K562 (cell line): Measurements from ENCODE around the gene TMEM191C. TPM values are rescaled to one million over a fixed set of nuclear protein-coding genes. Genes with fewer than 3 reads are reported as not detected.
A peak's percentile ranks its signal among the peaks of the same experiment; 100 is the strongest.

ENCODE experiments used
- CEBPG ChIP-seq, 3 experiments: fragments of 200-800 bp in 1 of 3; sonication (Bioruptor generic) in 1 of 3; sonication (generic) in 1 of 3; formaldehyde crosslinking in 1 of 3; IDR thresholded peaks in 2 of 3; conservative IDR thresholded peaks in 1 of 3; 2 replicates each; pipeline versions ENCODE4 v1.6.1 to v1.8.0; 2016 to 2022; ENCODE audit warnings: missing compliant biosample characterization in 2 of 3, missing genetic modification characterization in 2 of 3, mild to moderate bottlenecking in 1 of 3, missing genetic modification reagents in 1 of 3
- CTCF ChIP-seq, 3 experiments: IDR thresholded peaks in 2 of 3; conservative IDR thresholded peaks in 1 of 3; 2 replicates each; pipeline ENCODE4 v1.5.1; 2011 to 2012; ENCODE audit warnings: low read length in 3 of 3, mild to moderate bottlenecking in 3 of 3, control low read depth in 2 of 3, improper control_type of control experiment in 1 of 3, inconsistent platforms in 1 of 3, low read depth in 1 of 3, mixed read lengths in 1 of 3, moderate library complexity in 1 of 3; ENCODE audit not compliant: insufficient read depth in 2 of 3
- FOS ChIP-seq: IDR thresholded peaks from 3 replicates; pipeline ENCODE4 v1.6.1; 2011; ENCODE audit not compliant: insufficient read length; ENCODE audit errors: extremely low read depth
- HIVEP1 ChIP-seq: fragments of 250-450 bp; sonication (Bioruptor Pico); IDR thresholded peaks from 2 replicates; pipeline ENCODE4 v1.4.0; 2020; ENCODE audit warnings: mild to moderate bottlenecking
- HNRNPH1 ChIP-seq: fragments of 200-400 bp; formaldehyde crosslinking; optimal IDR thresholded peaks from 2 replicates; pipeline ENCODE3; 2017; ENCODE audit warnings: low read depth, mild to moderate bottlenecking, low read length, moderate library complexity
- MAZ ChIP-seq, 2 experiments: fragments of 450-650 bp in 1 of 2; sonication (generic) in 1 of 2; formaldehyde crosslinking; IDR thresholded peaks in 1 of 2; conservative IDR thresholded peaks in 1 of 2; 2 replicates each; pipeline versions ENCODE4 v1.4.0 to v1.5.0; 2020; ENCODE audit warnings: mild to moderate bottlenecking in 1 of 2, missing genetic modification reagents in 1 of 2
- NKRF ChIP-seq: fragments of 450-650 bp; IDR thresholded peaks from 2 replicates; pipeline ENCODE4 v1.6.1; 2016; ENCODE audit warnings: borderline replicate concordance
- SNAPC5 ChIP-seq: fragments of 250-450 bp; sonication (Bioruptor Pico); IDR thresholded peaks from 2 replicates; pipeline ENCODE4 v1.8.0; 2021; ENCODE audit warnings: moderate library complexity, mild to moderate bottlenecking, inconsistent platforms
- XRCC3 ChIP-seq: fragments of 450-650 bp; IDR thresholded peaks from 2 replicates; pipeline ENCODE4 v1.6.1; 2017; ENCODE audit warnings: mild to moderate bottlenecking, moderate library complexity
- ZNF165 ChIP-seq: fragments of 250-450 bp; sonication (Bioruptor Pico); IDR thresholded peaks from 2 replicates; pipeline ENCODE4 v1.4.0; 2020; ENCODE audit warnings: borderline replicate concordance
- ZNF586 ChIP-seq: fragments of 450-650 bp; formaldehyde crosslinking; conservative IDR thresholded peaks from 2 replicates; pipeline ENCODE4 v1.4.0; 2020; ENCODE audit warnings: mild to moderate bottlenecking, moderate library complexity
- polyA plus RNA-seq, 8 experiments: library from polyadenylated mRNA; depleted of rRNA in 4 of 8; stranded (reverse) in 5 of 8; unstranded in 3 of 8; fragments of >200 nt; fragmentation: Nextera tagmentation in 2 of 8; fragmentation: Illumina TruSeq in 1 of 8; extraction: Ambion mirVana in 2 of 8; extraction: Trizol in 1 of 8; gene quantifications; 2 replicates each; pipeline versions ENCODE4 v1.2.1 to v1.2.3, GENCODE V29; 2011 to 2014; ENCODE audit warnings: inconsistent platforms in 1 of 8, missing spikeins in 1 of 8
- total RNA-seq, 7 experiments: library from RNA; depleted of rRNA in 6 of 7; stranded (reverse); fragments of >200 nt in 6 of 7; fragmentation: Illumina TruSeq in 2 of 7; extraction: Trizol in 2 of 7; gene quantifications; 2 replicates each; pipeline versions ENCODE4 v1.2.1 to v1.2.3, GENCODE V29; 2011 to 2021; ENCODE audit warnings: low replicate concordance in 1 of 7

TMEM191C gene
- total and polyA plus RNA-seq, 9 of the 15 experiments (the other 6 are each of a cell fraction or from before 2014, with no cell fraction given): 0.15 to 7.1 (median 1.1) TPM

- no peak for TF ChIP-seq ZNF165 (CRISPR knock-in tag)
- 0 out of 6 replicates have a peak, but pooled peaks of 1 of the 3 experiments have one; percentile 0 for TF ChIP-seq CTCF (IDR thresholded peaks at IDR 0.05 in 2 of 3, conservative IDR thresholded peaks at IDR 0.05 in 1 of 3; ENCODE audit: insufficient read depth in 2 of 3, low read depth in 1 of 3, low read length in 3 of 3)
- TF ChIP-seq SNAPC5 (CRISPR knock-in tag): no peak
- TF ChIP-seq CEBPG (CRISPR knock-in tag; IDR thresholded peaks at IDR 0.05): no peak
- TF ChIP-seq CEBPG (tag; conservative IDR thresholded peaks at IDR 0.05 in 1 of 2, IDR thresholded peaks at IDR 0.05 in 1 of 2): no peak
- no peak for TF ChIP-seq NKRF
- TF ChIP-seq HNRNPH1: no peak
- no peak for TF ChIP-seq ZNF586 (CRISPR knock-in tag)
- TF ChIP-seq HIVEP1 (CRISPR knock-in tag): no peak
- TF ChIP-seq FOS: no peak
- TF ChIP-seq XRCC3: no peak
- TF ChIP-seq MAZ (CRISPR knock-in tag; conservative IDR thresholded peaks at IDR 0.05 in 1 of 2, IDR thresholded peaks at IDR 0.05 in 1 of 2): 0 out of 4 replicates have a peak, but pooled peaks of 1 of the 2 experiments have one; percentile 32
Measured at GRCh38 chr22:21455334-21456089, 11.7 kb upstream of the TMEM191C start (continued).
